Smooth muscle cell (in vitro differentiated cells): ENCODE results near the gene CRYBG2. TPM values are rescaled to one million over a fixed set of nuclear protein-coding genes. Genes with fewer than 3 reads are reported as not detected.
A peak's percentile ranks its signal among the peaks of the same experiment; 100 is the strongest.
"Not testable (repeated sequence)": the region's sequence is repeated elsewhere in the genome, so short reads cannot be mapped to it uniquely, and the experiment has no call there.

Experiments
- DNase-seq: peaks from one replicate; lab custom pipeline; 2025; ENCODE audit not compliant: unreplicated experiment; lab: John Stamatoyannopoulos, UW
- H2AFZ ChIP-seq: fragments of 200-600 bp; sonication (generic); 2 replicates; pipeline ENCODE4 v1.6.0; 2016; ENCODE audit warnings: antibody characterized with exemption, low read depth, mild to moderate bottlenecking
- H3F3A ChIP-seq: fragments of 200-600 bp; sonication (generic); 2 replicates; pipeline ENCODE4 v1.6.0; 2017; ENCODE audit warnings: antibody characterized with exemption, low read depth
- H3K27ac ChIP-seq: fragments of 200-600 bp; sonication (generic); 2 replicates; pipeline ENCODE4 v1.5.1; 2016; ENCODE audit warnings: low read depth, mild to moderate bottlenecking
- H3K27me3 ChIP-seq: fragments of 200-600 bp; sonication (generic); 2 replicates; pipeline ENCODE4 v1.6.1; 2016; ENCODE audit warnings: low read depth, mild to moderate bottlenecking
- H3K36me3 ChIP-seq: fragments of 200-600 bp; sonication (generic); 2 replicates; pipeline ENCODE4 v1.5.1; 2016; ENCODE audit warnings: low read depth
- H3K4me1 ChIP-seq: fragments of 200-600 bp; sonication (generic); 2 replicates; pipeline ENCODE4 v1.5.1; 2016; ENCODE audit warnings: low read depth
- H3K4me2 ChIP-seq: fragments of 200-600 bp; sonication (generic); 2 replicates; pipeline ENCODE4 v1.6.0; 2016; ENCODE audit warnings: mild to moderate bottlenecking
- H3K4me3 ChIP-seq: fragments of 200-600 bp; sonication (generic); 2 replicates; pipeline ENCODE4 v1.5.1; 2016; ENCODE audit warnings: mild to moderate bottlenecking
- H3K79me2 ChIP-seq: fragments of 200-600 bp; sonication (generic); 2 replicates; pipeline ENCODE4 v1.6.0; 2016; ENCODE audit warnings: low read depth, mild to moderate bottlenecking
- H3K9ac ChIP-seq: fragments of 200-600 bp; sonication (generic); 2 replicates; pipeline ENCODE4 v1.6.0; 2016; ENCODE audit warnings: low read depth
- H3K9me3 ChIP-seq: fragments of 200-600 bp; sonication (generic); replicated peaks from 2 replicates; pipeline ENCODE4 v1.5.1; 2016; ENCODE audit warnings: low read depth
- H4K20me1 ChIP-seq: fragments of 200-600 bp; sonication (generic); 2 replicates; pipeline ENCODE4 v1.6.0; 2016; ENCODE audit warnings: low read depth
- CTCF ChIP-seq: fragments of 200-600 bp; sonication (generic); IDR thresholded peaks from 2 replicates; pipeline ENCODE4 v1.5.1; 2017; ENCODE audit warnings: borderline replicate concordance, mild to moderate bottlenecking, antibody characterized with exemption; ENCODE audit not compliant: insufficient read depth, poor library complexity, severe bottlenecking
- WGBS: methylation state at CpG from one replicate; pipeline ENCODE4 v1.1.7; 2016; ENCODE audit warnings: low lambda C conversion rate; 5-methylcytosine and 5-hydroxymethylcytosine counted together
- polyA plus RNA-seq: library from polyadenylated mRNA; unstranded; fragments of >200 nt; fragmentation: Nextera tagmentation; extraction: Ambion mirVana; gene quantifications from 2 replicates; pipeline ENCODE4 v1.2.1, GENCODE V29; 2016
- total RNA-seq: library from RNA; depleted of rRNA; stranded (reverse); fragments of >200 nt; gene quantifications from 2 replicates; pipeline ENCODE4 v1.2.3, GENCODE V29; 2014

The CRYBG2 gene
- total and polyA plus RNA-seq, 2 experiments from 2014 or later: 4.1 to 9.5 TPM

- Histone ChIP-seq H3K9me3 (no peaks in the 10 kb centered on the region), H3K79me2 (no peaks in the 10 kb centered on the region), H3K27ac (no peak overlapping the region), H3K27me3 (no peaks in the 10 kb centered on the region), H3K4me2 (no peak overlapping the region), H3F3A (no peaks in the 10 kb centered on the region), H3K36me3 (no peaks in the 10 kb centered on the region), H3K4me3 (no peak overlapping the region), H3K4me1 (peaks cover 6% of the 10 kb centered on the region), H3K9ac (no peak overlapping the region), H4K20me1 (no peaks in the 10 kb centered on the region), H2AFZ (no peak overlapping the region)
- 96% methylated on average over 8 of the region's 8 CpGs for WGBS
- no peak for DNase-seq
- no peak for TF ChIP-seq CTCF
Observed at GRCh38 chr1:26315874-26316850, 37.8 kb downstream of the CRYBG2 start.

GRCh38 chr1:26314501-26314900 lies 39.4 kb downstream of the CRYBG2 start:
- no peak overlapping the region for H3K27ac ChIP-seq
- H3K4me1 ChIP-seq: peaks cover 6% of the 10 kb centered on the region
- H4K20me1 ChIP-seq: no peaks in the 10 kb centered on the region
- no peak for TF ChIP-seq CTCF
- no peaks in the 10 kb centered on the region for H3K9me3 ChIP-seq
- H3K4me2 ChIP-seq: no peak overlapping the region
- H3K27me3 ChIP-seq: no peaks in the 10 kb centered on the region
- H3K9ac ChIP-seq: no peak overlapping the region
- 90% methylated on average over 5 of the region's 5 CpGs for WGBS
- H2AFZ ChIP-seq: no peak overlapping the region
- H3K36me3 ChIP-seq: no peaks in the 10 kb centered on the region
- no peaks in the 10 kb centered on the region for H3K79me2 ChIP-seq
- DNase-seq: no peak
- no peak overlapping the region for H3K4me3 ChIP-seq
- H3F3A ChIP-seq: no peaks in the 10 kb centered on the region

- not testable (repeated sequence) for H3K79me2 ChIP-seq, H3K36me3 ChIP-seq, H3F3A ChIP-seq, H3K27me3 ChIP-seq, H3K27ac ChIP-seq, H3K4me2 ChIP-seq, DNase-seq, H2AFZ ChIP-seq, H3K9me3 ChIP-seq, H3K9ac ChIP-seq, H3K4me3 ChIP-seq, H4K20me1 ChIP-seq, H3K4me1 ChIP-seq
- 89% methylated on average over 21 of the region's 21 CpGs for WGBS
Observed at GRCh38 chr1:26307966-26308899, 45.7 kb downstream of the CRYBG2 start.

- Histone ChIP-seq H3K79me2 (no peaks in the 10 kb centered on the region), H2AFZ (peak overlapping the region; percentile 70), H4K20me1 (no peaks in the 10 kb centered on the region), H3K4me1 (peaks cover 10% of the 10 kb centered on the region), H3K27ac (no peak overlapping the region), H3K36me3 (no peaks in the 10 kb centered on the region), H3K4me3 (peak overlapping the region; percentile 91), H3K27me3 (no peaks in the 10 kb centered on the region), H3F3A (no peaks in the 10 kb centered on the region), H3K4me2 (peak overlapping the region; percentile 99), H3K9me3 (no peaks in the 10 kb centered on the region), H3K9ac (no peak overlapping the region)
- TF ChIP-seq CTCF: no peak
- 74% methylated on average over 6 of the region's 6 CpGs for WGBS
- no peak for DNase-seq
Observed at GRCh38 chr1:26307363-26307781, 46.6 kb downstream of the CRYBG2 start.
